Measurements from ENCODE around the gene TCF20.

Gene TCF20

DNA sequence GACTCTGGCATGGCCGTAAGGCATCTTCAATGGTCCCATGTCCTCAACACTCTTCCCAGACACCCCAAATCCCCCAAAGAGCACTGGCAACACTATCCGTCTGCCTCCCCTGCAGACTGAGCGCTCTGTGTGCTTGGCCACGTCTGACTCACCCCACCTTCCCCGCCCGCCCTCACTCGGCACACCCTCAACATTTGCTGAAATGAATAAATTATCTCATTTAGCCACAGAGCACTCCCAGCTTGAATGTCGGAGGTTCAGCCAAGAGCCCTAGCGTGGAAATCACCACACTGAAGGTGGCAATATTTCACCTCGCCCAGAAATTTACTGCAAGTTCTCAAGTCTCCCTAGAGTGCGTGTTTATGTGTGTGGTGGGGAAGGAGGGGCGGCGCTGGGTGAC lies 46.6 kb upstream of the TCF20 start:
- ATAC-seq (ENCODE audit: low read depth) (peak; percentile 76), DNase-seq (ENCODE audit: low spot score) (no peak)
- H3K4me1 ChIP-seq (ENCODE audit: insufficient read depth, poor library complexity, severe bottlenecking), result peaks cover 40% of the 10 kb centered on the region
- H3K27ac ChIP-seq (ENCODE audit: poor library complexity, severe bottlenecking), result peak overlapping the region; percentile 41
- TF ChIP-seq, protein P1, sequence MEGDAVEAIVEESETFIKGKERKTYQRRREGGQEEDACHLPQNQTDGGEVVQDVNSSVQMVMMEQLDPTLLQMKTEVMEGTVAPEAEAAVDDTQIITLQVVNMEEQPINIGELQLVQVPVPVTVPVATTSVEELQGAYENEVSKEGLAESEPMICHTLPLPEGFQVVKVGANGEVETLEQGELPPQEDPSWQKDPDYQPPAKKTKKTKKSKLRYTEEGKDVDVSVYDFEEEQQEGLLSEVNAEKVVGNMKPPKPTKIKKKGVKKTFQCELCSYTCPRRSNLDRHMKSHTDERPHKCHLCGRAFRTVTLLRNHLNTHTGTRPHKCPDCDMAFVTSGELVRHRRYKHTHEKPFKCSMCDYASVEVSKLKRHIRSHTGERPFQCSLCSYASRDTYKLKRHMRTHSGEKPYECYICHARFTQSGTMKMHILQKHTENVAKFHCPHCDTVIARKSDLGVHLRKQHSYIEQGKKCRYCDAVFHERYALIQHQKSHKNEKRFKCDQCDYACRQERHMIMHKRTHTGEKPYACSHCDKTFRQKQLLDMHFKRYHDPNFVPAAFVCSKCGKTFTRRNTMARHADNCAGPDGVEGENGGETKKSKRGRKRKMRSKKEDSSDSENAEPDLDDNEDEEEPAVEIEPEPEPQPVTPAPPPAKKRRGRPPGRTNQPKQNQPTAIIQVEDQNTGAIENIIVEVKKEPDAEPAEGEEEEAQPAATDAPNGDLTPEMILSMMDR (IDR thresholded peaks at IDR 0.05; ENCODE audit: poor library complexity, severe bottlenecking), result no peak
- no peak overlapping the region for H3K4me3 ChIP-seq (ENCODE audit: severe bottlenecking)
- no peaks in the 10 kb centered on the region for H3K27me3 ChIP-seq (ENCODE audit: insufficient read depth, poor library complexity, severe bottlenecking)
- H3K36me3 ChIP-seq (ENCODE audit: low read depth), result no peaks in the 10 kb centered on the region
- H3K9me3 ChIP-seq (ENCODE audit: severe bottlenecking), result no peaks in the 10 kb centered on the region

GRCh38 chr22:42315392-42315756 lies 44.9 kb upstream of the TCF20 start:
- H3K9me3 ChIP-seq (ENCODE audit: severe bottlenecking), result no peaks in the 10 kb centered on the region
- H3K27me3 ChIP-seq (ENCODE audit: insufficient read depth, poor library complexity, severe bottlenecking), result no peaks in the 10 kb centered on the region
- peaks cover 35% of the 10 kb centered on the region for H3K4me1 ChIP-seq (ENCODE audit: insufficient read depth, poor library complexity, severe bottlenecking)
- no peak for ATAC-seq (ENCODE audit: low read depth)
- DNase-seq (ENCODE audit: low spot score), result no peak
- no peak overlapping the region for H3K27ac ChIP-seq (ENCODE audit: poor library complexity, severe bottlenecking)
- TF ChIP-seq, protein P1 (IDR thresholded peaks at IDR 0.05; ENCODE audit: poor library complexity, severe bottlenecking), result no peak
- H3K4me3 ChIP-seq (ENCODE audit: severe bottlenecking), result no peak overlapping the region
- no peaks in the 10 kb centered on the region for H3K36me3 ChIP-seq (ENCODE audit: low read depth)

GRCh38 chr22:42314709-42315391 lies 44.4 kb upstream of the TCF20 start:
- Histone ChIP-seq H3K9me3 (ENCODE audit: severe bottlenecking) (no peaks in the 10 kb centered on the region), H3K4me1 (ENCODE audit: insufficient read depth, poor library complexity, severe bottlenecking) (peaks cover 35% of the 10 kb centered on the region), H3K27ac (ENCODE audit: poor library complexity, severe bottlenecking) (peak overlapping the region; percentile 34), H3K27me3 (ENCODE audit: insufficient read depth, poor library complexity, severe bottlenecking) (no peaks in the 10 kb centered on the region), H3K4me3 (ENCODE audit: severe bottlenecking) (no peak overlapping the region), H3K36me3 (ENCODE audit: low read depth) (no peaks in the 10 kb centered on the region)
- ATAC-seq (ENCODE audit: low read depth), result no peak
- no peak for DNase-seq (ENCODE audit: low spot score)
- TF ChIP-seq, protein P1 (IDR thresholded peaks at IDR 0.05; ENCODE audit: poor library complexity, severe bottlenecking), result no peak

DNA sequence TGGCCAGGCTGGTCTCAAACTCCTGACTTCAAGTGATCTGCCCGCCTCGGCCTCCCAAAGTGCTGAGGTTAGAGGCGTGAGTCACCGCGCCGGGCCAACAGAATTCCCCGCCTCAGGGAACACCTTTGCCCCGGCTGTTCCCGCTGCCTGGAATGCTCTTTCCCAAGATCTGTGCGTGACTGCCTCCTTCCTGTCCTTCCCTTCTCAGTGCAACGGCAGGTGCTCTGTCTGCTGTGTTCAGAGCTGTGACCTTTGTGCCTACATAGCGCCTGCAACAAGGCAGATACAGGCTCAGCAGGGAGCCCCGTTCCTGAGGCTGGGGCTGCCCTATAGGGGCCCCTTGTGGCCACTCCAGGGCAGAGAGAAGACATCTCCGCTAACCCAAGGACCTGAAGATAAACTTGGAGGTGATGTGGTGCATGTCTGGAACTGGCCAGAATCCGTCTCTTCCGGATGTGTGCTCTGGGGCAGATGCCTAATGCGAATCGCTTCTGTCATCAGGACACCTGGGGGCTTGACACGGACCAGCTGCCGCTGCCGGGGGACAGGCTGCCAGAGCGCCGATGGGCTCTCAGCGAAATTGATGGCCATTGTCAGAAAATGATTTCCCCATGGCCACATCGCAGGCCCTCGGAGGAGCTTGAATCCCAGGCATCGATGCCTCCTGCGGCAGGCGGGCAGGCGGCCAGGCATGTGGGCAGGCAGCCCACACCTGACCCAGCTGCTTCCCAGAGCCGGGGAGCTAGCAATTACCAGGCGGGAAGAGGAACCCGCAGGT lies 43.5 kb upstream of the TCF20 start:
- Histone ChIP-seq H3K27ac (ENCODE audit: poor library complexity, severe bottlenecking) (peak overlapping the region; percentile 34), H3K4me3 (ENCODE audit: severe bottlenecking) (no peak overlapping the region), H3K36me3 (ENCODE audit: low read depth) (no peaks in the 10 kb centered on the region), H3K4me1 (ENCODE audit: insufficient read depth, poor library complexity, severe bottlenecking) (peaks cover 35% of the 10 kb centered on the region), H3K9me3 (ENCODE audit: severe bottlenecking) (no peaks in the 10 kb centered on the region), H3K27me3 (ENCODE audit: insufficient read depth, poor library complexity, severe bottlenecking) (no peaks in the 10 kb centered on the region)
- peak; percentile 86 for DNase-seq (ENCODE audit: low spot score)
- peak; percentile 72 for ATAC-seq (ENCODE audit: low read depth)
- TF ChIP-seq, protein P1 (IDR thresholded peaks at IDR 0.05; ENCODE audit: poor library complexity, severe bottlenecking), result peak; percentile 43

- Histone ChIP-seq H3K4me3 (ENCODE audit: severe bottlenecking) (no peak overlapping the region), H3K27me3 (ENCODE audit: insufficient read depth, poor library complexity, severe bottlenecking) (no peaks in the 10 kb centered on the region), H3K36me3 (ENCODE audit: low read depth) (no peaks in the 10 kb centered on the region), H3K9me3 (ENCODE audit: severe bottlenecking) (no peaks in the 10 kb centered on the region), H3K27ac (ENCODE audit: poor library complexity, severe bottlenecking) (peak overlapping the region; percentile 34), H3K4me1 (ENCODE audit: insufficient read depth, poor library complexity, severe bottlenecking) (peaks cover 35% of the 10 kb centered on the region)
- TF ChIP-seq, protein P1 (IDR thresholded peaks at IDR 0.05; ENCODE audit: poor library complexity, severe bottlenecking), result no peak
- DNase-seq (ENCODE audit: low spot score), result no peak
- ATAC-seq (ENCODE audit: low read depth), result no peak
These were observed 42.8 kb upstream of the TCF20 start for GRCh38 chr22:42313204-42313603.

Measured in RWPE2 (cell line).